ENCODE measurements around the gene TSFM.

DNA sequence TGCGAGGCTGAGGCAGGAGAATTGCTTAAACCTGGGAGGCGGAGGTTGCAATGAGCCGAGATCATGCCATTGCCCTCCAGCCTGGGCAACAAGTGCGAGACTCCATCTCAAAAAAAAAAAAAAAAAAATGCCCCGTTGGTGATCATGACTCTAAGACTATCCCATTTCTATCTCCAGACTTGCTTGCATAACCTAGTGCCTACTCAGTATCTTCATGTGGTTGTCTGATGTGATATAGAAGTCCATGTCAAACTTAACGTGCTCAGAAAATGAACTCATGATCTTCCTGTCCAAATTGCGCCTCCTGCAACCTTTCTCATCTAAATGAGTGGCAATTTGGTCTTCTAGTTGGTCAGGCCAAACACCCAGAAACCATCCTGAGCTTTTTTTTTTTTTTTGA lies 4.7 kb upstream of the TSFM start:
- TF ChIP-seq CTCF (IDR thresholded peaks at IDR 0.05; ENCODE audit: low read length) (no peak), EZH2 (IDR thresholded peaks at IDR 0.05; ENCODE audit: borderline replicate concordance, low read length) (no peak)

All from OCI-LY1 (cell line).